Prostate gland (tissue), 2 donors: ENCODE data around the gene FERMT3. TPM values are rescaled to one million over a fixed set of nuclear protein-coding genes. Genes with fewer than 3 reads are reported as not detected.
A peak's percentile ranks its signal among the peaks of the same experiment; 100 is the strongest.

Source experiments
- DNase-seq: peaks from one replicate; pipeline ENCODE4 v3.0.0-alpha.2; 2019; ENCODE audit warnings: low spot score
- H3K27ac ChIP-seq, 2 donors: fragments of 200-600 bp; sonication (generic); 2 replicates each; pipeline ENCODE4 v1.5.1; 2017 to 2019
- H3K27me3 ChIP-seq: fragments of 200-600 bp; sonication (generic); replicated peaks from 2 replicates; pipeline ENCODE4 v1.5.1; 2019; ENCODE audit not compliant: insufficient read depth
- H3K36me3 ChIP-seq, 2 donors: fragments of 200-600 bp; sonication (generic); 1 replicate in 1 of 2; 2 replicates in 1 of 2; pipeline versions ENCODE4 v1.5.1 to v1.8.1; 2017 to 2019
- H3K4me1 ChIP-seq: fragments of 200-600 bp; sonication (generic); replicated peaks from 2 replicates; pipeline ENCODE4 v1.5.1; 2019
- H3K4me3 ChIP-seq, 2 donors: fragments of 200-600 bp; sonication (generic); 2 replicates each; pipeline ENCODE4 v1.5.1; 2017 to 2019
- H3K9me3 ChIP-seq: fragments of 200-600 bp; sonication (generic); 2 replicates; pipeline ENCODE4 v1.5.1; 2017
- CTCF ChIP-seq, 4 experiments: fragments of 200-600 bp in 2 of 4; fragments of 450-650 bp in 2 of 4; sonication (generic) in 2 of 4; IDR thresholded peaks; 1 replicate in 3 of 4; 2 replicates in 1 of 4; pipeline ENCODE4 v1.5.1; 2016 to 2019; ENCODE audit warnings: antibody characterized with exemption in 4 of 4, mild to moderate bottlenecking in 2 of 4, moderate library complexity in 2 of 4
- POLR2A ChIP-seq: fragments of 450-650 bp; IDR thresholded peaks from one replicate; pipeline ENCODE4 v1.6.1; 2016; ENCODE audit warnings: antibody characterized with exemption, mild to moderate bottlenecking
- POLR2AphosphoS5 ChIP-seq: sonication (generic); formaldehyde crosslinking; IDR thresholded peaks from one replicate; pipeline ENCODE4 v1.6.1; 2017; ENCODE audit warnings: antibody characterized with exemption
- WGBS: methylation state at CpG from one replicate; pipeline ENCODE4 v1.1.5; 2018; 5-methylcytosine and 5-hydroxymethylcytosine counted together
- intact Hi-C: fragments of 100-400 bp; cut with DNase I; formaldehyde crosslinking; loops from one replicate; pipeline ENCODE4 v1.14.2; 2022
- total RNA-seq, 2 donors: library from RNA; depleted of rRNA; stranded (reverse); fragments of >200 nt; gene quantifications; one replicate each; pipeline ENCODE4 v1.1.0, GENCODE V29; 2016

The FERMT3 gene
- total RNA-seq, 2 donors from 2014 or later, result 5.3 to 12.8 TPM

- no peak overlapping the region for H3K4me3 ChIP-seq
- TF ChIP-seq POLR2A (no peak), CTCF (IDR thresholded peaks at IDR 0.05) (no peak), POLR2AphosphoS5 (no peak)
- WGBS, result 82% methylated on average over 4 of the region's 4 CpGs
- no peaks in the 10 kb centered on the region for H3K9me3 ChIP-seq
- intact Hi-C loops, result no loop called here
- no peaks in the 10 kb centered on the region for H3K4me1 ChIP-seq
- DNase-seq, result no peak
- no peak overlapping the region for H3K27ac ChIP-seq
- H3K27me3 ChIP-seq, result no peaks in the 10 kb centered on the region
- H3K36me3 ChIP-seq, result no peaks in the 10 kb centered on the region
These were observed 32.7 kb upstream of the FERMT3 start for GRCh38 chr11:64173616-64174355.

GRCh38 chr11:64176751-64177150, 29.8 kb upstream of the FERMT3 start:
- H3K9me3 ChIP-seq, result no peaks in the 10 kb centered on the region
- no peaks in the 10 kb centered on the region for H3K27me3 ChIP-seq
- 82% methylated on average over 8 of the region's 8 CpGs for WGBS
- H3K36me3 ChIP-seq, result no peaks in the 10 kb centered on the region
- TF ChIP-seq POLR2AphosphoS5, result no peak
- no peak for TF ChIP-seq POLR2A
- no peak for TF ChIP-seq CTCF (IDR thresholded peaks at IDR 0.05)
- no peaks in the 10 kb centered on the region for H3K4me1 ChIP-seq
- intact Hi-C loops, result no loop called here
- no peak overlapping the region for H3K27ac ChIP-seq
- H3K4me3 ChIP-seq, result no peak overlapping the region
- no peak for DNase-seq

- intact Hi-C loops, result no loop called here
- Histone ChIP-seq H3K27me3 (no peaks in the 10 kb centered on the region), H3K27ac (no peak overlapping the region), H3K4me1 (no peaks in the 10 kb centered on the region), H3K9me3 (no peaks in the 10 kb centered on the region), H3K4me3 (no peak overlapping the region), H3K36me3 (no peaks in the 10 kb centered on the region)
- WGBS, result 97% methylated on average over 1 of the region's 1 CpG
- no peak for DNase-seq
- TF ChIP-seq CTCF (IDR thresholded peaks at IDR 0.05) (no peak), POLR2AphosphoS5 (no peak), POLR2A (no peak)
These were observed 28.3 kb upstream of the FERMT3 start for GRCh38 chr11:64178203-64178602.

- intact Hi-C loops, result no loop called here
- TF ChIP-seq CTCF (IDR thresholded peaks at IDR 0.05) (no peak), POLR2A (no peak), POLR2AphosphoS5 (no peak)
- Histone ChIP-seq H3K27me3 (no peaks in the 10 kb centered on the region), H3K4me1 (no peaks in the 10 kb centered on the region), H3K9me3 (no peaks in the 10 kb centered on the region), H3K4me3 (no peak overlapping the region), H3K36me3 (no peaks in the 10 kb centered on the region), H3K27ac (no peak overlapping the region)
- WGBS, result 93% methylated on average over 12 of the region's 12 CpGs
- DNase-seq, result no peak
These were observed 27.4 kb upstream of the FERMT3 start for GRCh38 chr11:64178951-64179639.

- no peaks in the 10 kb centered on the region for H3K4me1 ChIP-seq
- no peaks in the 10 kb centered on the region for H3K27me3 ChIP-seq
- 53% methylated on average over 5 of the region's 5 CpGs for whole genome bisulfite sequencing
- H3K27ac ChIP-seq, result peak overlapping the region; percentile 59 to 63
- H3K36me3 ChIP-seq, result no peaks in the 10 kb centered on the region
- TF ChIP-seq POLR2AphosphoS5 (no peak), CTCF (IDR thresholded peaks at IDR 0.05) (no peak), POLR2A (no peak)
- intact Hi-C loops, result no loop called here
- H3K4me3 ChIP-seq, result no peak overlapping the region
- DNase-seq, result no peak
- no peaks in the 10 kb centered on the region for H3K9me3 ChIP-seq
These were observed 25.6 kb upstream of the FERMT3 start for GRCh38 chr11:64180891-64181290.
